GM12864 (cell line): ENCODE data around the gene OR51I2.

ENCODE experiments used
- DNase-seq: peaks from one replicate; pipeline ENCODE4 v3.0.0-alpha.2; 2011; ENCODE audit warnings: low read depth
- H3K4me3 ChIP-seq: 2 replicates; pipeline ENCODE4 v1.5.1; 2011; ENCODE audit warnings: mild to moderate bottlenecking, low read depth, low read length, control low read depth
- CTCF ChIP-seq: IDR thresholded peaks from 2 replicates; pipeline ENCODE4 v1.5.1; 2011; ENCODE audit warnings: low read depth, mild to moderate bottlenecking, moderate library complexity, low read length, control low read depth, inconsistent platforms; ENCODE audit errors: missing control alignments

The OR51I2 gene

GRCh38 chr11:5505363-5506048 is 56.4 kb downstream of the OR51I2 start:
- no peak overlapping the region for H3K4me3 ChIP-seq
- no peak for TF ChIP-seq CTCF
- no peak for DNase-seq
